ENCODE data around the gene BCL7A.
A peak's percentile ranks its signal among the peaks of the same experiment; 100 is the strongest.
"Not testable (repeated sequence)": the region's sequence is repeated elsewhere in the genome, so short reads cannot be mapped to it uniquely, and the experiment has no call there.

The BCL7A gene

DNA sequence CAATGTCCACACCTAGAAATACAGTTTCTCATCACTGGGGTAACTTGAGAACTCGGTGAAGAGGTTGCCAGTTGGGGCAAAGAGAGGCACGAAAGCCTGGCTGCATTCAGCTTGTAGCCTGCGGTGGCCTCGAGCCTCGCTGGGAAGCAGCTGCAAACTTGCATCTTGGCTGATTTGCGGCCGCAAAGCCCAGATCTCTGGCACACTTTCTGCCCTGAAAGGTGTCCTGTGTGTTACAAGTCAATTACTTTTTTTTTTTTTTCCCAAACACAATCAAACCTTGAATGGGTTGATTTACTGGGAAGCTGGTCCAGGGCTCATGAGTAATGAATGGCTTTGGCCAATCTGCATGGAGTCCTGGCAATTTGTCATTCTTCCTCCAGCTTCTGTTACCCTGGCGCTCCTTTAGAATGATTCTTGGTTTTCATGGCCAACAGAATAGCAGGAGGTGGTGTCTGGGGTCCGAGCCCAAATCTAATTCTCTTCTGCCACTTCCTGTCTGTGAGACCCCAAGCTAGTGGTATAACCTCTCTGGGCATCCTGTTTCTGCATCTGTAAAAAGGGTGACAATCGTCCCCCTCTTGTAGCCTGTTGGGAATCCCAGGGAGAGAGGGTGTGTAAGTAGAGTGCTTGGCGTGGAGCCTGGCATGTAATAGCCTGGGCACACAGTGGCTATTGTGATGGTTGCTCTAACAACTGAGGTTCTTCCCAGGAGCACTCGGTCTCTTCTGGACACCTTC lies 6.7 kb downstream of the BCL7A start:
- DNase-seq, result no peak

- peak; percentile 38 for DNase-seq
Measured at GRCh38 chr12:122028905-122029560, 7.3 kb downstream of the BCL7A start.

GRCh38 chr12:122029620-122030423 lies 8.1 kb downstream of the BCL7A start:
- DNase-seq, result no peak

- DNase-seq, result no peak
Measured at GRCh38 chr12:122030424-122031035, 8.8 kb downstream of the BCL7A start.

DNA sequence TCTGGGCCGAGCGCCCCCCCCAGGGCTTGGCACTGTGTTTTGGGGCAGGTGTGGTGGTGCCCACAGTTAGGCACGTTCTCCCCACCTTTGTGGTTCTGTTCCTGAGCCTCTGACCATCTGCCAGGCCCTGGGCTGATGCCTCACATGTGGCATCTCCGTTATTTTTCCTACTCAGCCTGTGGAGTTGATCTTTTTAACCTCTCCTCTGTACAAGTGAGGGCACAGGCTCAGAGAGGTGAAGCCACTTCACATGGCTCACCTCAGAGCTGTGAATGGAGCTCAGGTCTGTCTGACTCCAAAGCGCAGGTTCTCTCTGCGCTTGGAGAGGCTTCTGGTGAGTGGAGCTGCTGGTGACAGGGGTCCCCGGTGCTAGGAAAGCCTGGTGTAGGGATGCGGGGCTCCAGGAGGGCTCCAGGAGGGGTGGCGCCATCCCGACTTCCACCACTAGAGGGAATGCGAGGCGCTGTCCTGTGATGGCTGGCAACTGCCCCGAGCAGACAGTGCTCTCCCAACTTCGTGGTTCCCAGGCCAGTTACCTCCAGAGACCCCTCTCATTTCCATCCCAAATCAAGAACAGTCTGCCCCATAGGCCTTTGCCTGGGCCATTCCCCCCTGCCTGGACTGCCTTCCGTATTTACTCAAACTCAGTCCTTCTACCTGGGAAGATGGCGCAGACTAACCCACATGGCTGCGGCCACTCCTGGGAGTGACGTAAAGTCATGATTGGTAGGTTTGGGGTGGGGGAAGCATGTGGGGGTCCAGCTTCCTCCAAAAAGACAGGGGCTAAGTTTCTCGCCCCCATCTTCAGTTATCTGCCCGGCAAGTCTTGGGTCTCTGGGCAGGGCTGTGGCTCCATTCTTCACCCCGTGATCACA lies 9.9 kb downstream of the BCL7A start:
- DNase-seq, result peak; percentile 55

DNA sequence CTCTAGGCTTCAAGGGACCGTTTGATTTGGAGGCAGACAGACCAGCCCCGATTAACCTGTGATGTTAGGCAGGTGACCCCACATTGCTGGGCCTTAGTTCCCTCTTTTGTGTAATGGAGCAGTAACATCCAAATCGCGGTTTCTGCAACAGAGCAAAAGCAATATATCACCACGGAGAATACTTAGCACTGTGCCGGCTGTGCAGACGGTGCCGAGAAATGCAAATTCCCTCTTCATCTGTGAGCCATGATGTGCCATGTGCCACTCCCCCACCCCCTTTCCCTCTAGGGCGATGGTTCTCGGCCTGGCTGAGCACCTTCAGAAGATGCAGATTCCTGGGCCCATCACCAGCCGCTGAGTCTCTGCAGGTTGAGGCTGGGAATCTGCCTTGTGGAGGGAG lies 10.9 kb downstream of the BCL7A start:
- no peak for DNase-seq

DNA sequence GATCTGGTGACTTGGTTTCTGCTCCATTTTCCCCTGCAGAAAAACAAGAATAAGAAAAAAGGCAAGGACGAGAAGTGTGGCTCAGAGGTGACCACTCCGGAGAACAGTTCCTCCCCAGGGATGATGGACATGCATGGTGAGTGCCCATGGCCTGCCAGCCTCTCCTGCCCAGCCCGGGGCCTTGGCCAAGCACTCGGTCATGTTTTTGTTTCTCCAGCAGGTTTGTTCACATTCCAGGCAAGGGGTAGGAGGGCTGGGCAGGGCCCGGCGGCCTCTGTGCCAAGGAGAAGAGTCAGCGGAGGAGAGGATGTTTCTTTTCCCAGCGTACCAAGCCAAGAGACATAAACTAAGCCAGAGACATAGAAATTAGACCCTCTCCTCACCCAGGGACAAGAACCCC lies 13.6 kb downstream of the BCL7A start:
- no peak for DNase-seq

DNA sequence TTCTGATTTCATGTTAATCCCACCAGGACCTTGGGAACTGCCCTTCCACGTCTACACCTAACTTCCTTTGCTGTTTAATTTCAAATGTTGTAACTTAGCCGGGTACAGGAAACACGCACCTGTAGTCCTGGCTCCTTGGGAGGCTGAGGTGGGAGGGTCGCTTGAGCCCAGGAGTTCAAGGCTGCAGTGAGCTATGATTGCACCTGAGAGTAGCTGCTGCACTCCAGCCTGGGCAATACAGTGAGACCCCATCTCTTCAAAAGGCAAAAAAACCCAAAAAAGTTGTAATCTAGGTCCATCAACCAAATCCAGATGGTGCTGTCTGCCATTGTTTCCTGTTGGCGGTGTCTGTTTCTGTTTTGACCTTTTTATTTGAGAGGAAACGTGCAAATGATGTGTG lies 14.5 kb downstream of the BCL7A start:
- DNase-seq, result no peak

- DNase-seq, result no peak
Measured at GRCh38 chr12:122040579-122041386, 19.1 kb downstream of the BCL7A start.

DNA sequence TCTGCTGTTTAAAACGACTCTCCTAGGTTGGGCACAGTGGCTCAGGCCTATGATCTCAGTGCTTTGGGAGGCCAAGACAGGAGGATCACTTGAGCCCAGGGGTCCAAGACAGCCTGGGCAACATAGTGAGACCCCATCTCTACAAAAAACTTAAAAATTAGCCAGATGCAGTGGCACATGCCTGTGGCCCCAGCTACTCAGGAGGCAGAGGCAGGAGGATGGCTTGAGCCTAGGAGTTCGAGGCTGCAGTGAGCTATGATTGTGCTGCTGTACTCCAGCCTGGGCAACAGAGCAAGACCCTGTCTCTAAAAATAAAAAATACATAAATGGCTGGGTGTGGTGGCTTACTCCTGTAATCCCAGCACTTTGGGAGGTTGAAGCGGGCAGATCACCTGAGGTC lies 19.8 kb downstream of the BCL7A start:
- not testable (repeated sequence) for DNase-seq

DNA sequence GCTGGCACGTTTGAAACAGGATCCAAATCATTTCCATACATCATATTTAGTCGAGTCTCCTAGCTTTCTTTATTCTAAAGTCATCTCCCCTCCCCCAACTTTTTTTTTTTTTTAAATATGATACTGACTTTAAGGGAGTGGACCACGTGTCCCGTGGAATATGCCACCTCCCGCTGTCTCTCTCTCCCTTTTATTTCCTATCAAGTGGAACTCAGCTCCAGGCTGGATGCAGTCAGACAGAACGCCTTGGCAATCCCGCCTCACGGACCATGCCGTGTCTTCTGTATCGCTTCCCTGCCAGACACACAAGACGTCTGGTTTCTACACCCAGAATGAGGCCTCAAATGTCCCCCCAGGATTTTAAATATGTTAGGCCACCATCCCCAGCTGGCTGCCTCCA lies 21.2 kb downstream of the BCL7A start:
- DNase-seq, result no peak

DNA sequence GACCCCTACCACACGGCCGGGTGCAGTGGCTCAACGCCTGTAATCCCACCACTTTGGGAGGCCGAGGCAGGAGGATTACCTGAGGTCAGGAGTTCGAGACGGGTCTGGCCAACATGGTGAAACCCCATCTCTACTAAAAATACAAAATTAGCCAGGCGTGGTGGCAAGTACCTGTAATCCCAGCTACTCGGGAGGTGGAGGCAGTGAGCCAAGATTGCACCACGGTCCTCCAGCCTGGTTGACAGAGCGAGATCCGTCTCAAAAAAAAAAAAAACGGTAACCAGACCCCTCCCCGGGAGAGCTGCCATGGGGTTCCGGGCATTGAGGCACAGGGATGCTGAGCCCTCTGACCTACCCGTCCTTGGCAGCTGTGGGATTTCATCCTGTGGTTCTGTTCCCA lies 21.8 kb downstream of the BCL7A start:
- no peak for DNase-seq

- DNase-seq, result no peak
Measured at GRCh38 chr12:122045262-122045661, 23.6 kb downstream of the BCL7A start.

DNA sequence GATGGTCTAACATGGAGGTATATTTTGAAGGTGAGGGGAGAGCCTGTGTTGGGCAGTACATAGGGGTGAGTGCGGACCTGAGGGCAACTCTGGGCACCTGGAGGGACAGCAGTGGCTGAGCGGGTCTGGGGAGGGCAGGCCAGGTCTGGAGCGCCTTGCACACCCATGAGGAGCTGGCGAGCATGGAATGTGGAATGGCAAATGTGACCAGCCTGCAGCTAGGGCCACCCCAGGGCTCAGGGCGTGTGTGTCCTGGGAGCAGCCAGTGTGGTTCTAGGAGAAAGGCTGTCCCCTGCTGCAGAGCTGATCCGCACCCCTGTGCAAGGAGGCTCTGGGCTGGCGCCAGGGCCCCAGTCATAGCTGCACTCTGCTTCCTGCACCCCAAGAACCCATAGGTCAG lies 24.5 kb downstream of the BCL7A start:
- DNase-seq, result no peak

GRCh38 chr12:122048151-122048550 lies 26.5 kb downstream of the BCL7A start:
- no peak for DNase-seq

DNA sequence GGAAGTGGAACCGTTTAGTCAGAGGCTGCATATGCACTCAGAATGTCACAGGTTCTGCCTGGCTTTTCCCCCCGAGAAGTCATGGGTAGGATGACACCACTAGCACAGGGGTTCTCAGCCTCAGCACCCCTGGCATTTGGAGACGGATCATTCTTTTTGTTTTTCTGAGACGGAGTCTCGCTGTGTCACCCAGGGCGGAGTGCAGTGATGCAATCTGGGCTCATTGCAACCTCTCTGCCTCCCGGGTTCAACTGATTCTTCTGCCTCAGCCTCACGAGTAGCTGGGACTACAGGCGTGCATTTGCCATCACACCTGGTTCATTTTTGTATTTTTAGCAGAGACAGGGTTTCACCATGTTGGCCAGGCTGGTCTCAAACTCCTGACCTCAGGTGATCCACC lies 28.1 kb downstream of the BCL7A start:
- DNase-seq, result no peak

DNA sequence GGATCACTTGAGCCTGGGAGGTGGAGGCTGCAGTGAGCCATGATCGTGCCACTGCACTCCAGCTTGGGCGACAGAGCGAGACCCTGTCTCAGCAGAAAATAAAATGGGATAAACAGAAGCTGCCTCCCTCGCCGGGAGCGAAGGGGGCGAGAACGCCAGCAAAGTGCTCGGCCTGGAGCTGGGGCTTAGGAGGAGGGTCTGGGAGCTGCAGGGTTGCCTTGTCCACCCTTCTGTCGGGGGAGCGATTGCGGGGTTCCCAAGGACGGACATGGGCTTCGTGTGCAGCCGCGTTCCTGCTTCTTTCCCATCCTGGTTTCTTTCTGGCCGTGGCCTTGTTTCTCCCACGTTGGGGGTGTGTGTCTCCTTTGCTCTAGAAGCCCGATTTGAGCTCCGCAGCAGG lies 29.0 kb downstream of the BCL7A start:
- no peak for DNase-seq

DNA sequence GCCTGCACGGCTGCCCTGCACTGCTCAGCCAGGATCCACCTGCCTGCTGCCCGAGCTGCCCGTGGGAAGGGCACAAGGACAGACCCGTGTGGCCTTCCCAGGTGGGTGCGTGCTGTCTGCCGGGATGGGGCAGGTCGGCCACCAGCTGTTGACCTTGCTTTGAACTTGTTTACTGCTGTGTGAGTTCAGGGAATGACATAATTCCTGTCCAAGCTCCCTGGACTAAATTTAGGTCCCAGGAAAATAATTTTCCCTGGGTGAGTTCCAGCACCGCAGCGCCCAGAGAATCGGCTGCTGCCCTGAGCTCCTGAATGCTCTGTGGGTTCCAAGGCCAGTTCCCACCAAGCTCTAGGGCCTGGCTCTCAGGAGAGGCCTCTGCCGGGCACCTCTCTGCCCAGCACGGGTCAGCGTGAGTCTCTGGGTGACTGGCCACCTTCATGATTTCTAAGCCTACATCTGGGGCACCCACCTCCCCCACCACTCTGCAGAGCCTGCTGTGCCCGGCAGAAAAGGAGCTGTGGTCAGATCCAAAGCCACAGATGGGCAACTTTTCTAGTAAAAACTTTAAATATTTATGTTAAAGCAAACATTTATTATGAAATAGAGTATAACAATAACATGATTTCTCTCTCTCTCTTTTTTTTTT lies 29.7 kb downstream of the BCL7A start:
- no peak for DNase-seq

DNA sequence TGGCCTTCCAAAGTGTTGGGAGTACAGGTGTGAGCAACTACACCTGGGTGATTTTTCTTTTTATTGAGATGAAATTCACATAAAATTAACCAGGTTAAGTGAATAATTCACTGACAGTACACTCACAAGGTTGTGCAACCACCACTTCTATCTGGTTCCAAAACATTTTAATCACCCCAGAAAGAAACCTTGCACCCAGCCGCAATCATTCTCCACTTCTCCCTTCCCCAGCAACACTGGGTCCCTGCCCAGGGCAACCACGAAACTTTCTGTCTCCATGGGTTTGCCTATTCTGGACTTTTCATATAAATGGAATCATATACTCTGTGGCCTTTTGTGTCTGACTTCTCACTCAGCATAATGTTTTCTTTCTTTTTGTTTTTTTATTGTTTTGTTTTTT lies 30.6 kb downstream of the BCL7A start:
- DNase-seq, result no peak

DNA sequence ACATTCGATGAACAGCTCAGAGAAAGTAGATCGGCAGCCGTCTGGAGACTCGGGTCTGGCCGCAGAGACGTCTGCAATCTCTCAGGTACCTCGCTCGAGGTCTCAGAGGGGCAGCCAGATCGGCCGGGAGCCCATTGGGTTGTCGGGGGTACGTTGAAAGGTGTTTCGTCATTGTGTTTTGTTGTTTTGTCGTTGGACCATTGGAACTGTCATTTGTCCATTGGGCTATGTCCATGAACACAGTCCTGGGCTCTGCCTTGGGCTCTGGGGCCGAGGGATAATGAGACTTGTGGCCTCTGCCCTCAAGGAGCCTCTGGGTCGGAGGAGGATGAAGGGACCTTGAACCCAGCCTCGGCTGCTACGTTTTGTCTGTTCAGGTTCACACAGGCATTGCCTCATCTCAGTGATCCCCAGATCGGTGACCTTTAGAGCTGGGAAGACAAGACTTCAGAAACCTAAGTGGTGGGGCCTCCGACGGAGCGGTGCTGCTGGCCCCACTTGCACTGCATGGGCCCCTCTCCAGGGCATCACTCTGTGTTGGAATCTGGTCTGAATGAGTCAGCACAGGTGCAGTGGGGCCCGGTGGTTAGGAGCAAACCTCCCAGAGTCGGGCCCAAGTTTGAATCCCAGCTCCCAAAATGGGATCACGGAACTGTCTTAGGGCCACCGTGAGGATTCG lies 33.3 kb downstream of the BCL7A start:
- no peak for DNase-seq

Data from stimulated activated CD4-positive, alpha-beta T cell treated with anti-CD3 and anti-CD28 coated beads, Interleukin-4, amount 100 ng/mL, for 24 hours (primary cell).